GM19035 (cell line): ENCODE data around the gene RNF38.
"Not testable (repeated sequence)": the region's sequence is repeated elsewhere in the genome, so short reads cannot be mapped to it uniquely, and the experiment has no call there.

ENCODE experiments used
- ATAC-seq: cut with Tn5 transposase; IDR thresholded peaks from one replicate; pipeline ENCODE4 v1.9.1; 2021; ENCODE audit not compliant: unreplicated experiment

Gene RNF38

GRCh38 chr9:36407122-36407723, 7.2 kb upstream of the RNF38 start:
- no peak for ATAC-seq

DNA sequence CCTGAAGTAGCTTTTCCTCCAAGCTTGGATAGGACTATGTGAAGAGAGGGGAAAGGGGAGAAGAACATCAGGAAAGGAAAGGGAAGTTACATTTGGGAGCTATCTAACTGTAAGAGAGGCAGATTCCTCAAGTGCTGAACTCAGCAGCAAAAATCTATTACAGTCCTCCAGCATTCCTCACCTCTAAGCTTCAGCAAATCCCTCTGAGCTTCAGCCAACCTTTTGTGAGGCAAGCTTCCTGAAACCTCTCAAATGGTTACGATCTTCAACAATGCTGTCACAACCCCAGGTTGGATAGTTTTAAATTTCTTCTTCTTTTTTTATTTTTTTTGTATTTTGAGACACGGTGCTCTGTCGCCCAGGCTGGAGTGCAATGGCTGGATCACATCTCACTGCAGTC, 2.5 kb upstream of the RNF38 start:
- ATAC-seq: no peak

- no peak for ATAC-seq
Measured at GRCh38 chr9:36401897-36402480, 1.9 kb upstream of the RNF38 start.

GRCh38 chr9:36401164-36401740, 1.2 kb upstream of the RNF38 start:
- ATAC-seq: peak; percentile 70

DNA sequence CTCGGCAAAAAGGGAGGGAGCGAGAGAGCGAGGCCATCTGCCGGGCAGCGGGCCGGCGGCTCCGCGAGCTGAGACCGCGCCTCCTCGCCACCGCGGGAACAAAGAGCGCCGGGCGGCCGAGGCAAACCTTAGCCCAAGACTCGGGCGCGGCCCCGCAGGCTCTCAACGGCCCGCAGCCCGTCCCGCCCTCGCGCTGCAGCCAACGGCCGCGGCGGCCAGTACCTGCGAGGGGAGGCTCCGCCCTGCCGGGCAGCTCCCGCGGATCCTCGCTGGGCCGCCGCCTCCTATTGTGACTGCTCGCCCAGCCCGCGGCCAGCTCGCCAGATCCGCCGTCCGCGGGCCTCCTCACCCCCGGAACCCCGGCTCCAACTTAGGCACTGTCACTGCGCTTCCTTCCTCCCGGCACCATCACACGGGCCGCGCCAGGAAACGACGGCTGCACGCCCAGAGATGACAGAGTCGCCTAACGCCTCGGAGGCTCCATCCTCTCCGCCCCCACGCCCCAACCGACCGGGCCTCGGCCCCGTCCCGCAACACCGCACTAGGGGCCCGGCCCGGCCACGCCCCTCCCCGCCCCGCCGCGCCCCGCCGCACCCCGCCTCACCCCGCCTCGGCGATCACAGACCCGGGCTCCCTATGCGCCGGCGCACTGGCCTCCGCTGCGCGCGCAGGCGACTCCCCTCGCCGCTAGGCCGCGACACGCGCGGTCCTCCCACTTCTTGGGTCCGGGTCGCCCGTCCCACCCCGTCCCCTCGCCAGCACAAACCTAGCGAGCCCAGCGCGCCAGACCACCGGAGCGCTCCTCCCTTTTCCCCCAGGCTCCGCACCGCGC, 479 bp upstream of the RNF38 start:
- ATAC-seq: peak; percentile 70

DNA sequence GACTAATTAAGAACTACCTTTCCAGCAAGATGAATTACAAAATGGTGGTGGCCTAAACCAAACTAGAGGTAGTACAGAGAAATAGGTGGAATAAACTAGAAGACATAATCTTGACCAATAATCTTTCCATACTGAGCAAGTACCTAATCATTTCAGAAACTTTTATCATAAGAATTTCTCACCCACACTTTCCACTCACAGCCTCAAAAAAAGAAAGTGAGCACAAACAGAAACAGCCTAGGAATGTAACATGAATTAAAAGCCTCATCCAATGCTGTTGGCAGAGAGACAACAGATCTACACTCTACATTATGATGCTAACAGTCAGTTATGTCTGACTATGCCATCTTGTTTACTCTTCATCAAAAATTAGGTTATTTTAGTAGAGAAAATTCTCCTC, 1.3 kb downstream of the RNF38 start:
- ATAC-seq: no peak

GRCh38 chr9:36396985-36397384, 3.1 kb downstream of the RNF38 start:
- no peak for ATAC-seq

DNA sequence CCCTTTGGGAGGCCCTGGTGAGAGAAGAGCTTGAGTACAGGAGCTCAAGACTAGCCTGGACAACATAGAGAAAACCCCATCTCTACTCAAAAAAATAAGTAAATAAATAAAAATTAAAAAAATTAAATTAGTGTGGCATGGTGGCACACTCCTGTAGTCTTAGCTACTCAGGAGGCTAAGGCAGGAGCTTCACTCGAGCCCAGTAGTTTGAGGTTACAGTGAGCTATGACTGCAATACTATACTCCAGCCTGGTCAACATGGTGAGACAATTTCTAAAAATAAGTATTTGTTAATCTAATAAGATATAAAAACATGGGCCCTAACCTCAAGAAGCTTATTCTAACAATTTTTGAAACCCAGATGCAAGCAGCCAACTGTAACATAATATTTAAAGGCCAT, 7.6 kb downstream of the RNF38 start:
- ATAC-seq: no peak

GRCh38 chr9:36389590-36389989, 10.5 kb downstream of the RNF38 start:
- no peak for ATAC-seq

- not testable (repeated sequence) for ATAC-seq
Measured at GRCh38 chr9:36386396-36386965, 13.6 kb downstream of the RNF38 start.

DNA sequence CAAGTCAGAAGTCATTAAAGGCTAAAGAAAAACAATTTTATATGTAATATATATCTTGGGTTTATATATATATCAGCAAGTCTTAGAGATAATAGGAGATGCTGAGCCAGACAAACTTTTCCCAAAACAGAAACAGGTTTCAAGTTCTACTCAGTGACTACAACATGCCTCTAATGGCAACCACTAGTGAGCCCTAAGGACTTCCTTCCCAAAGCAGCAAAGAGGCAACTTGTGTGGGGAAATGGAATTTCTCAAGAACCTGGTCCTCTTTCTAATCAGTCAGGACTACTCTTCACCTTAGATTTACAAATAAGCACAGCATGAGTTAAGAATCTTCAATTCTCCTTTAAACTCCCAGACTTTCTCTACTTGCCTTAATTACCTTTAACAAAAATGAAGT, 17.6 kb downstream of the RNF38 start:
- no peak for ATAC-seq

GRCh38 chr9:36364577-36364976, 35.5 kb downstream of the RNF38 start:
- ATAC-seq: no peak

DNA sequence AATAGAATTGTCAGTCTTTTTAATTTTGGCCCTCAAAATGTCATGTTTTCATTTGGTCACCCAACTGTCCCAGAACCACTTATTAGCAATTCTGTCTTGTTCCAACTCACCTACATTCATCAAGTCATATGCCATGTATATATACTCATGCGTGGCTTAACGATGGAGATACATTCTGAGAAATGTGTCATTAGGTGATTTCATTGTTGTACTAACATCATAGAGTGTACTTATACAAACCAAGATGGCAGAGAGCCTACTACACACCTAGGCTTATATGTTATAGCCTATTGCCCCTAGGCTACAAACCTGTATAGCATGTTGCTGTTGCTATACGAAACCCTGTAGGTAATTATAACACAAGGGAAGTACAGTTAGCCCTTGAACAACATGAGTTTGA, 36.6 kb downstream of the RNF38 start:
- no peak for ATAC-seq

GRCh38 chr9:36358486-36358885, 41.6 kb downstream of the RNF38 start:
- ATAC-seq: no peak

GRCh38 chr9:36357639-36358038, 42.4 kb downstream of the RNF38 start:
- no peak for ATAC-seq

GRCh38 chr9:36346569-36346968, 53.5 kb downstream of the RNF38 start:
- no peak for ATAC-seq

DNA sequence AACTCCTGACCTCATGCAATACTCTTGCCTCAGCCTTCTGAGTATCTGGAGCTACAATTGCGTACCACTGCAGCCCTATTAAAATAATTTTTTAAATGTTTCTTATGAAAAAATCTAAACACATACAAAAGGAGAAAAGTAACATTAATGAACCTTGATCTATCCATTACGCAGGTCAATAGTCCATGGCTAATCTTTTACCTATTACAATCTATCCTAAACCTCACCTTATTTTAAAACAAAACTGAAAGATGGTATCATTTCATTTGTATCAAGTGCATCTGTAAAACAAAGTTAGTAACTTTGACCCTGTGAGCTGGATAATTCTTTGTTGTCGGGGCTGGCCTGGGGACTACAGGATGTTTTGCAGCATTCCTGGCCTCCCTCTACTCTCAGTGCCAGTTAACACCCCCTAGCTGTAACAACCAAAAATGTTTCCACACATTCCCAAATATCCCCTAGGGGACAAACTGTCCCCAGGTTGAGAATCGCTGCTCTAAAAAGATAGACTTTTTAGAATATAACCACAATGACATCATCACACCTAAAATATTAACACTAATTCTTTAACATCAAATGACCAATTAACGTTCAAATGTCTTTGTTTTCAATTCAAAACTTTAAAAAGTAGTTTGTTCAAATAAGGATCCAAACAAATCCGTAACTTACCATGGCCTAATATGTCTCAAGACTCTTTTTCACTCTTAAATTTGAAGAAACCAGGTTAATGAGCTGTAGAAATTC, 54.8 kb downstream of the RNF38 start:
- no peak for ATAC-seq

DNA sequence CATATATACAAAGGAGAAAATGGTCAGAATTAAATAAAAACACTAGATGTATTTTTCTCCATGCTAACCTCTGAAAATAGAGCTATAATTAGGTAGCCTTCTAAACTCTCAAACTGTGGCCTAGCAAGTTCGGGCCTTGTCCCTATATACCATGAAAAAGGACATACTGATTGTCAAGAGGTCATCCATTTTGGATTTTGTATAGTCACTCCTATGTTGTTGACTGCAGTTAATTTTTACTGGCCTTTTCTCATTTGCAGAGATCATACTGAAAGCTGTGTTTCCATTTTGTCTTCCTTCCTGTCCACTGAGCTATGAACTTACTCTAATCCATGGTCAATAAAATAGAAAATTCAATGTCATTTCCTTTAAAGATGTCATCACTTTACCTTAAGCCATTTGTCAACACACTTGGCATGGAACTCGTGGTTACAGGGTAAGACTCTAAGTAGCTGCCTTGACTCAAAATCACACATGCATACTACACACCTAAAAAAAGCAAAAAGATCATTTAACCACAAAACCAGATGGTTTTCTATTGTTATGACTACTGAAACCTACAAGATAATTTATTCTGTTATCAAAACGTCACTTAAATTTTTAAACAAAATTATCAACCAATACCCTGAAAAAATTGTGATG, 58.0 kb downstream of the RNF38 start:
- peak; percentile 53 for ATAC-seq

DNA sequence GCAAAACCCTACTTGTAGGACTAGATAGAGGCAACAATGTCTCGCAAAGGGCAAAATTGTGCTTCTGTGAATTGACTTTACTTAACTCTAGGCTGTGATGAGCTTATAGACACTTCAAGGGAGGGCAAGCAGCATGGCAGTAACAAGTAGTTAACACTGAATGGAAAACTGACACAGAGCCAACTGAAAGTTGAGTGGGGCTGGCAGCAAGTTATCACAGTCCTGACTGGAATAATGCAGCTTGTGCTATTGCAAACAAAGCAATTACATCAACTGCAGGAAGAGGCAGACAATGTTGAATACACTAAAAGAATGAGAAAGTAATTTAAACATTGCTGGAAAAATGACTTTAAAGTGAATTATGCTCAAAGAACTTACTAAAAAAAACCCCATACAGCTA, 62.2 kb downstream of the RNF38 start:
- no peak for ATAC-seq

DNA sequence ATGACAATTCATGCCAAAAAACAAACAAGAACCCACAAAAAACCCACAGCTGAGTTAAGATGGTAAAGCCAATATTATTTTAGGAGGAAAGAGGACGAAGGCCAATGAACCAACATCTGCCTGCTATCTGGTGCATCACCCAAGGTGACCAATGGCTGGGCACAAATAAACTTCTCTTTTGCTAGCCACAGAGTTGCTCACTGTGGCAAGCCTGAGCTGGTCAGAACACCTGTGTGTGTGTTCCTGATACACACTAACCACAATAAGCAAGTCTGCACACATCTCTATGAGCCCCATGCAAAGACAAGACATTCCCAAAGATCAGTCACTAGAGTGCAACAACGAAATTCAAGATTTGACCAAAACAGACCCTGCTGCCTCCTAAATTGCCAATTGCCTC, 63.1 kb downstream of the RNF38 start:
- no peak for ATAC-seq
